Renal cortical epithelial cell (primary cell): ENCODE results near the gene SAT1. TPM values are rescaled to one million over a fixed set of nuclear protein-coding genes. Genes with fewer than 3 reads are reported as not detected.
A peak's percentile ranks its signal among the peaks of the same experiment; 100 is the strongest.

ENCODE experiments used
- DNase-seq: peaks from one replicate; pipeline ENCODE4 v3.0.0-alpha.2; 2011; ENCODE audit warnings: low read depth
- total RNA-seq: library from RNA; depleted of rRNA; stranded (reverse); fragments of >200 nt; gene quantifications from 2 replicates; pipeline ENCODE4 v1.2.3, GENCODE V29; 2014

SAT1 gene
- total RNA-seq, 1 donor from 2014 or later = 569 TPM

- DNase-seq = no peak
Observed at GRCh38 chrX:23810279-23810678, 27.3 kb downstream of the SAT1 start.

DNA sequence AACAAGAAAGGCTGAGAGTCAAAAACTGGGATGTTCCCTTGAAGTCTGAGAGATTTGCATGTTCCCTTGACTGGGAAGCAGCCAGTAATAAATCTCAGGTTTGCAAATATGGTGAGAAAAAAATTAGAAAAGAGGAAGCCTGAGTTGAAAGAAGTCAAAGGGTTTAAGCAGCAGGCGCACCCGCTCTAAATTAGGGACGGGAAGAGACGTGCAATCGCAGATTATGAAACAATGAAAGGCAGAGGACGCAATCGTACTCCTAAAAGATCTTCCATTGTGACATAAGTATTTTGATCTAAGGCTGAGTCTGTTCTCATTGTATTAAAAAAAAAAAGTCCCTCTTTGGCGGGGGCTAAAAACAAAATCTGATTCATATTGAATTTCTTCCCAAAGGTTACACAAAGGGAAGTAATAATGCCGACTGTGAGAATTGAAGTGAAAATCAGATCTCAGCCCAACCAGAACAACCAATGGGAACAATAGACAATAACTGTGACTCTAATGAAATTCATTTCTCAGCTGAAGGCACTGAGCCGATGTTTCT lies 28.2 kb downstream of the SAT1 start:
- no peak for DNase-seq

DNA sequence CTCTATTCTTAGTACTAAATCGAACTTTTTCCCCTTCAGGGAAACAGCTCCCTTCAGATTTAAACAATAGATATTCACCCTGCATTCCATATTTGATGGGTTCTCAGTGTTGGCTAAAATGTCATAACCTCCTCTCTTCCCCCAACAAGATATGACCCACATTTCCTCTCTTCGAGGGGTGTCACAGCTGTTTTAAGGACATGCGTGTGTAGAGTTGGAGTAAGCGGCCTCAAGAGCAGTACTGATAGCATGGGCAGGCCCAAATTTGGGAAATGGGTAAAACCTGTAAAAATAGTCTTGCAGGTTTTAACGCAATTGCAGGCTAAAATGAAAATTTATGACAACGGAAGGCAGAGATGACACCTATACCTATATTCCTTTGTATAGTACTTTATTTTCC lies 28.7 kb downstream of the SAT1 start:
- DNase-seq = no peak

DNA sequence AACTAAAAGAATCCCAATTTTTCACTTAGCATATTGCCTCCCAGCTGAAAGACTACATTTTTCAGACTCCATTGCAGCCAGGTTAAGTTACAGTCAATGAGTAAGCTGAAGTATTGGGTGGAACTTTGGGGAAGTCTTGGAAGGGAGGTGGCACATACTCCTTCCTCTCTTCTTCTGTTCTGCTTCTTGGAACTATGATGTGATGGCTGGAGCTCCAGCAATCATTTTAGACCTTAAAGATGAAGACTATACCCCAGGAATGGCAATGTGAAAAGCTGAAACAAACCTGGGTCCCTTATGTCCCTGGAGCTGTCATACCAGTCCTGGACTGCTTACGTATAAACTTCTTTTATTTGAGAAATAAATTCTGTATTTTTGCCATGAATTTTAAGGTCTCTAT lies 30.8 kb downstream of the SAT1 start:
- no peak for DNase-seq

DNA sequence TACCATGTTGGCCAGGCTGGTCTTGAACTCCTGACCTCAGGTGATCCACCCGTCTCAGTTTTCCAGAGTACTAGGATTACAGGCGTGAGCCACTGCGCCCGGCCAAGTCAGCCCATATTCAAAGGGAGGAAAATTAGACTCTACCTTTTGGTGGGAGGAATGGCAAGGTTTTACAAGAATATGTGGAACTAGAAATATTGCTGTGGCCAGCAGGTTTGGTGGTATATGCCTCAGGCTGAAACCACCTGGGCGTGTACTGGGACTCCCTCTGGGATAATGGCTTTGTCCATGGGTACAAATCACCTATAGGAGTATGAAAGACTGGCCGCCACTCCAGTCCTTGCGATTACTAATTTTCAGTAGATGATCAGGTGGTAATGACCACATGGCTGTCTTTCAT lies 32.4 kb downstream of the SAT1 start:
- DNase-seq = no peak

DNA sequence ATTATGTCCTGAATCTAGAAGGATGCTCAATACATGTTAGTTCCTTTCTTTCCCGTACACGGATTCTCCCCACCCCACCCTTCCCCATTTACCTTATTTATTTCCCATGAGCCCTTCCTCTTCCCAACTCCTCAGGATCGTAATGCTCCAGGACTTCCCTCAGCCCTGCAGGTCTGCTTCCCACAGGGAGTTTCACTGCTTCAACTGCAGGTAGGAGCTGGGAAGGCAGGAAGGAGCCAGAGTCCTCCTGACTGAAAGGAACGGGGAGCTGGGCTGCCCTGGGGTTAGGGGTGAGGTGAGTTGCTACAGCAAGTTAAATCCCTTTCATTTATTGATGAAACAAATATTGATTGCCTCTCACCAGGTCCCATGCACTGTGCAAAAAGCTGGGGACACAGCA lies 33.2 kb downstream of the SAT1 start:
- no peak for DNase-seq

- DNase-seq = no peak
Observed at GRCh38 chrX:23817979-23818336, 35.0 kb downstream of the SAT1 start.

GRCh38 chrX:23819385-23820234 lies 36.6 kb downstream of the SAT1 start:
- DNase-seq = peak; percentile 55

DNA sequence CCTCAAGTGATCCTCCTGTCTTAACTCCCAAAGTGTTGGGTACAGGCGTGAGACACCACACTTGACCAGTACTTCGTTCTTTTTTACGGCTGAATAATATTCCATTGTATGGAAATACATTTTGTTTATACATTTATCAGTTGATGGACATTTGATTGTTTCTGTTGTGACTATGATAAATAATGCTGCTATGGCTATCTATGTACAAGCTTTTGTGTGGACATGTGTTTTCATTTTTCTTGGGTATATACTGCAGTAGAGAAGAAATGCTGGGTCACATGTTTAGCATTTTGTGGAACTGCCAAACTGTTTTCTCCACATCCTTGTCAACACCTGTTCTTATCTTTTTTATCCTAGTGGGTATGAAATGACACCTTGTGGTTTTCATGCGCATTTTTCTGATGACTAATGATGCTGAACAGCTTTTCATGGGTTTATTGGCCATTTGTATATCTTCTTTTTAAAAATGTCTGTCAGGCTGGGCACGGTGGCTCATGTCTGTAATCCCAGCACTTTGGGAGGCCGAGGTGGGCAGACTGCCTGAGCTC lies 37.3 kb downstream of the SAT1 start:
- DNase-seq = no peak

GRCh38 chrX:23821847-23822246 lies 38.9 kb downstream of the SAT1 start:
- no peak for DNase-seq

DNA sequence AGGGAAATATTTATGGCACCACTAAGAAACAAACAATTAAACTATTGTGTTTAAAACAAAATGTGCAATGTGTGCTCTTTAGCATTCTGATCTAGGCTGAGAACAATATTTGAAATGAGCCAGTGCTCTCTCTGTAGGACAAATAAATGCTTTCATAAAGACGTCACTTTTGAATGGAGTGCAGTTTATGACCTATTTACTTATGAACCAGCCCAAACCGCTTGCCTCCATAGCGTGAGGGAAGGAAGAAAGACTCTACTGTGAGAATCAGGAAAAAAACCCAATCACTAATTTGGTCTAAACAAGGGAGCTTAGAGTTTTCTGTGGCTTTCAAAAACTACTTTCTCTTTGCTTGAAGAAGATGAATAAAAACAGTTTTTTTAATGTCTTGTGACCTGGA lies 39.4 kb downstream of the SAT1 start:
- peak; percentile 79 for DNase-seq

GRCh38 chrX:23822841-23823240 lies 39.9 kb downstream of the SAT1 start:
- no peak for DNase-seq

DNA sequence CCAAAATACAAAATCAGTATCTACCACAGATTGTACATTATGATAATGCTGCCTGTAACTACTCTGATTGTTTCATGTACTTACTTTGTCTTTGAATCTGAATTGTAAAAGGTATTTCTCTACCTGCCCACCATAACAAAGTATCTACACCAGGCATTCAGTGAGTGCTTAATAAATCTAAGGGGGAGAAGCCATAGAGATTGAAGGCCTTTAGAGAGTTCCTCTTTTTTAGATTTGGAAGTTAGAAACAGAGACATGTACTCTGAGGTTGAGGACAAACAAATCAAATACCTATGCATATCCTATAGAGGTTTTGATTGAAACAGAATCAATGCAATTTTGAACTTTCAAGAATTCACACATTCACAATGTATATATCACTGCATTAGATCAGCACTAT lies 42.7 kb downstream of the SAT1 start:
- no peak for DNase-seq

GRCh38 chrX:23826216-23826615 lies 43.2 kb downstream of the SAT1 start:
- DNase-seq = no peak

GRCh38 chrX:23826653-23827052 lies 43.7 kb downstream of the SAT1 start:
- no peak for DNase-seq

- no peak for DNase-seq
Observed at GRCh38 chrX:23828881-23829280, 45.9 kb downstream of the SAT1 start.

- no peak for DNase-seq
Observed at GRCh38 chrX:23832721-23833120, 49.7 kb downstream of the SAT1 start.

Other genes starting within 250 kb of the SAT1 start
- 100 and 200 TPM in 2 replicates for gene PRDX4, start 115.7 kb upstream of the SAT1 start, total RNA-seq
- 51.2 and 112 TPM in 2 replicates for gene ACOT9, start 39.9 kb upstream of the SAT1 start, total RNA-seq
- gene APOO, start 124.8 kb downstream of the SAT1 start, total RNA-seq = 16.1 and 16.3 TPM in 2 replicates
- not detected in 2 replicates for gene CXorf58, start 124.8 kb downstream of the SAT1 start, total RNA-seq
- 7.3 and 15.1 TPM in 2 replicates for gene KLHL15, start 244.0 kb downstream of the SAT1 start, total RNA-seq